Hematopoietic multipotent progenitor cell treated with erythropoietin and hydrocortisone succinate and interleukin-3 and kit ligand, for 6 days (in vitro differentiated cells): Measurements from ENCODE around the gene IRAG1.
A peak's percentile ranks its signal among the peaks of the same experiment; 100 is the strongest.
"Not testable (repeated sequence)": the region's sequence is repeated elsewhere in the genome, so short reads cannot be mapped to it uniquely, and the experiment has no call there.

Experiments used
- DNase-seq: peaks from one replicate; pipeline ENCODE4 v3.0.0-alpha.2; 2015

The IRAG1 gene

DNA sequence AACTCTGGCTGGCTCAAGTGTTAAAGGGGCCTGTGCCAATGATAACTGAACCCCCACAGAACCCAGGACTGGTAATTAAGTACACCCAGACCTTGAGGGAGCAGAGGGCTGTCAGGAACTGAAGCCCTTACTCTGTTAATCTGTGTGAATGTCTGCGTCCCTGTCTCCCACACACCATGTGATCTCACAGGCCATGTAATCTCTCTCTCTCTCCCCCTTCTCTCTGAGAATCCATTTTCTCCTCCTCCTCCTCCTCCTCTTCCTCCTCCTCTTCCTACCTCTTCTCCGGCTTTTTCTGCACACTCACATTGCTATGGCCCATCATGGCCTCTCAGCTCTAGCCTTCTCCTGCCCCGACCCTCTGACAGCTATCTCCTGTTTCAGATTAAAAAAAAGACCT lies 14.6 kb upstream of the IRAG1 start:
- DNase-seq: no peak

DNA sequence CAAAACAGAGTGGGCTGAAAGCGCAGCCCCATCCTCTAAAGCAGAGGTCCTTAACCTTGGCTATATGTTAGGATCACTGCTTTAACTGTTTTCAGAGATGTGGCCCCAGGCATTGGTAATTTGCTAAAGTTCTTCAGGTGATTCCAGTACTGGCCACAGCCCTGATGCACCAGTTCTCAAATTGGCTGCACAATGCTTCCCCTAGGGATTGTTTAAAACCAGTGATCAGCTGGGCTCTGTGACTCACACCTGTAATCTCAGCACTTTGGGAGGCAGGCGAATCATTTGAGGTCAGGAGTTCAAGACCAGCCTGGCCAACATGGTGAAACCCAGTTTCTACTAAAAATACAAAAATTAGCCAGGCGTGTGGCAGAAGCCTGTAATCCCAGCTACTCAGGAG lies 8.4 kb upstream of the IRAG1 start:
- no peak for DNase-seq

DNA sequence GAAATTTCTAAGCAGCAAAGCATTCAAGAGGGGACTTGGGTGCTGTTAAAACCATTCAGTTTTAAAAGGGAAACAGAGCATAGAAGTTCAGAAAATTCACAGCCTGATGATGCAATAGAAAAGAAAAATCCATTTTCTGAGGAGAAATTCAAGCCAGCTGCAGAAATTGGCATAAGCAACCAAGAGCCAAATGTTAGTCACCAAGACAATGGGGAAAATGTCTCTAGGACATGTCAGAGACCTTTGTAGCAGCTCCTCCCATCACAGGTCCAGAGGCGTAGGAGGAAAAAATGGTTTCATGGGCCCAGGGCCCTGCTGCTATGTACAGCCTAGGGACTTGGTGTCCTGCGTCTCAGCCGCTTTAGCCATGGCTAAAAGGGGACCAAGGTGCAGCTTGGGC lies 5.5 kb upstream of the IRAG1 start:
- DNase-seq: no peak

DNA sequence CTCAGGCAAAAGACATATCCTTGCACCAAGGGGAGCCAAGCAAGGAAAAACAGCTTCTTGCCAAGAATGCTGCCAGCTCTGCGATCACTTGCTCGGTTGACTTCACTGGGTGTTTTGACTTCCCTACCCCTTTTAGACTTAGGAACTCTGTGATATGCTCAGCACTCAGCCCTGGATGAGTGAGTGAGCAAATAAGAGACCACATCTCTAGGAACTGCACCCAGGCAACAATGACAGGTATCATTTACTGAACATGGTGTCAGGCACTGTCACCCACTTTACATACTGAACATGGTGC lies 3.7 kb upstream of the IRAG1 start:
- no peak for DNase-seq

DNA sequence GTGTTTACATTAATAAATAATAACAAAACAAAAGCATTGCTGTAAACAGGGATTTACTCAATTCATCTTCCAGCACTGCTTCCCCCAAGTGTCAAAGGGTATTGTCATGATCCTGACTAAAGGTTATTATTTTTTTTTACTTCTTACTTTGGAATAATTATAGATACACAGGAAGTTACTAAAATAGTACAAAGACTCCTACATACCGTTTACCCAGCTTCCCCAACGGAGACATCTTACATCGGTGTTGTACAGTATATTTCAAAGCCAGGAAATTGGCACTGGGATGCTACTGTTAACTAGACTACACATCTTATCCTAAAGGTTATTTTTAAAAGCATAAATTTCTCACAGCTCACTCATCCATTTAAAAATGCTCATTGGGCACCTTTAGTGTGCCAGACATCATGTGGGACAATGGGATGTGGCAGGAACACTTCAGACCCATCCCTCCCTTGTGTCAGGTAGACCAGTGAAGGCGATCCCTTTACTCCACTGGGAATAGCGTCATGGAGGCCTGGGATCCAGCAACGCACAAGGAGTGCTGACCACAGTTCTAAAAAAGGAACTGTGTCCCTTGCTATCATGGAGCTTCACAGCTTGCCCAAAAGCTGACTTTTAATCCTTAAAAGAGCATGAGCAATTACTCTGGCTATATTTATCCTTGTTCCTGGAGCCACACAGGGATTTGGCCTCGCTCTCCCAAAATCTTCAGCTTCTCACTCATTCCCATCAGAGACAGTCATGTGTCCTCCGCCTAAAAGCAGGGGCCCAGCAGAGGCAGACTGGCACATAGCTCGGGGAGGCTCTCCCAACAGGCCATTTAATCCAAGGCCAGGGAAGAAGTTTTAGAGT lies 3.1 kb upstream of the IRAG1 start:
- no peak for DNase-seq

DNA sequence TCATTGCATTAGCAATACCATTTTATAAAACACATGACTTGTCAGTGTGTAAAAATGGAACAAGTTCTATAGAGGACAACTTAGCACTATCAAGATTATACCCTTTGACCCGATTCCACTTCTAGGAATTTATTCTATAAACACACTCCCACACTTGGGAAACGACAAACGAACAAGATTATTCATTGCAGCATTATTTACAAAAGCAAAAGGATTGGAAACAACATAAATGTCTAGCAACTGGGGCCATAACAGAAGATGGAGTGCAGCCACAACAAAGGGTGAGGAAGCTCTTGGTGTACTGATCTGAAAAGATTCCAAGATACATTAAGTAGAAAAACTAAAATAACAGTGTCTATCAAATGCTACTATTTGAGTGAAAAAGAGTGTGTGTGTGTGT lies 2.3 kb upstream of the IRAG1 start:
- no peak for DNase-seq

DNA sequence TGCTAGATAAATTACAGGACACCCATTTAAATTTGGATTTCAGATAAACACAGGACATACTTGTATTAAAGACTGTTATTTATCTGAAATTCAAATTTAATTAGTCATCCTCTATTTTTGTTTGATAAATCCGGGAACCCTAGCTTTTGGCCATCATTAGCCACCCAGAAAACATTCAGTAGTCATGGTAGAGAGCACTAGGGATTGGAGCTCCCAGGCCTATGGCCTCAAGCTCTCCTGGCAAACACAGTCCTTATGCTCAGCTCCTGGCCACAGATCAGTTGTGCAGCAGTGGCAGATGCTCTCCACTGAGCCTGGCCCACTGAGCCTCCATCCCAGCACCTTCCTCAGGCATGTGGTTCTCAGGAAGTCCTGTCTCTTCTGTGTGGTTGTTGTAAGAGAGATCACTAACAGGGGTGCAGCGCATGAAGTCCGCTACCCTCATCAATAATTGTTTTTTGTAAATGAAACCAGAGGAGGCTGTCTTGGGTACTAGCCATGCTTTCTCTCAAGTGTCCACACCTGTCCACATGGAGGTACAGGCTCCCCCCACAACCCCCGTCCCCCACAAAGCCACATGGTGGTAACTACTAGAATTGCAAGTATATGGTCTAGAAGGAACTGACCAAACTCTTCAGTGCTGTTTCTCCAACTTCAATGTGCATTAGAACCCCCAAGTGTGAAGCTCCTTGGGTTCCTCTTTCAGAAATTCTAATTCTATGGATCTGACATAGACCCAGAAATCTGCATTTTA lies 1.1 kb upstream of the IRAG1 start:
- DNase-seq: no peak

DNA sequence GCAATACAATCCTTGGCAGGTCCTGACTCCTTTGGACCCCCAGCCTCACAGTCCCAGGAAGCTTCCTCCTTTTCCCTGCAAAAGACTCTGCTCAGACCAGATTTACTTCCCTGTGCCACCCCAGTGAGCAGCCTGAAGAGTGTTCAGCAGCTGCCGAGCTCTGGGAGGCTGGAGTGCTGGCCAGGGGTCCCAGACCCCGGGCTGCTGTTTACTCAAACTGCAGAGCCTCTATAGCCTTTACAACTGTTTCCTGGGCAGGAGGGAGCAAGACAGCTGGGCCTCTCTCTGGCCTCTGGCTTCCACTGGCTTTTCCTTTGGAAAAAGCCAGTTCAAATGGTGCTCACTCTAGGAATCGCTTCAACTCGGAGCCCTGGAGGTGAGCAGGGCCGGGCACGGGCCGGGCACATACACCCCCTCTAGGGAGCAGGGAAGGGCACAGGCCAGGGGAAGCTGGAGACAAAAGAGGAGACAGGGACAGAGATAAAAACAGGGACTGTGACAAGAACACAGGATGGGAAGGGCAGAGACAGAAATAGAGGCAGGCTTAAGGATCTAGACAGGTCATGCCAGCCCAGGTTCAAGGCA lies 932 bp downstream of the IRAG1 start:
- DNase-seq: no peak

DNA sequence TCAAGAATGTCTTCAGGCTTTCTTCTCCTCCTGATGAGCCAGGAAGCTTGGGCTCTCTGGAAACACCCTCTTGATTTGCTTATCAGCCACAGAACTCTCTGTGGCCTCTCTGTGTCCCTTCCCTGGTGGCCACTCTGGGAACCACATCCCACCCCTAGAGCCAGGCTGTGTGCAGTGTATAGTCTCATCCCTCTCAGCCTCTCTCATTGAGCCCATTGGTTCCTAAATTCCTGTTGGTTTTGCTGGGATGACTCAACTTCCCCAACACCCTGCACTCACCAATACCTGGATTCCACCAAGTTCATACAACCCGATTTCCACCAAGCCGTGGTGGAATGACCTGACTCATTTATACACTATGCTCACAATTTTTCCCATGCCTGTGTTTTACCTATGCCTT lies 5.2 kb downstream of the IRAG1 start:
- peak; percentile 42 for DNase-seq

DNA sequence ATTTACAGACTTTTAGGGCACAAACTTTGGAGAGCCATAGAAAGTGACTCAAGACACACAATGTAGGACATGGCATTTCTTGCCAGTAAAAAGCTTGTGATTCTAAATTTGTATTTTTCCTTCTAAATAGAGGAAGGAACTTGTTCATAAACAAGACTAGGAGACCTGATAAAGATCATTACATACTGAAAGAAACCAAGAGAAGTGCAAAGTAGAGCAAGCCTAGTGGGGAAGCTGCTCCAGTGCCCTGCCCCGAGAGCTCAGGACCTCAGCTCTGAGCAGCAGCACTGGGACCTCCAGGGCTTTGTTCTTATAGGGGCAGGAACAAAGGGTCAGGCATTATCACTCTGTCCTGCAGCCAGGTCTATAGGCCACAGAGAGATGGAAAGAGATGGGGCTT lies 7.2 kb downstream of the IRAG1 start:
- DNase-seq: peak; percentile 30

DNA sequence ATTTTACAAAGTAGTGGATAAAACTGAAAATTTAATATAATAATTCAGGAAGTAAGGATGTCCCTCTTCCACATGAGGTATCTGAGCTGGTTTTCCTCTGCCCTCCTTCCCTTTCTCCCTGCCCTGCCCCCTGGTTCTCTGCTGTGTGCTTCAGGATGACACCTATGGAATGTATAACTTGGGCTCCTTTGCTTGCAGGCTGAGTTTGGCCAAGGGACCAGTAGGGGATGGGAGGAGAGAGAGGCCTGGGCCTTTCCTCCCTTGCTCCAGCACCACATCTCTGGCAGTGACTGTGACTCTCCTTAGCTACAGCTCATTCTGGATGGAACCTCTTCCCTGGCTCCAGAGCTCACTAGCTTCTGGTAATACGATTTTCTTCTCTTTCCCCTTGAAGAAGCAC lies 10.1 kb downstream of the IRAG1 start:
- no peak for DNase-seq

DNA sequence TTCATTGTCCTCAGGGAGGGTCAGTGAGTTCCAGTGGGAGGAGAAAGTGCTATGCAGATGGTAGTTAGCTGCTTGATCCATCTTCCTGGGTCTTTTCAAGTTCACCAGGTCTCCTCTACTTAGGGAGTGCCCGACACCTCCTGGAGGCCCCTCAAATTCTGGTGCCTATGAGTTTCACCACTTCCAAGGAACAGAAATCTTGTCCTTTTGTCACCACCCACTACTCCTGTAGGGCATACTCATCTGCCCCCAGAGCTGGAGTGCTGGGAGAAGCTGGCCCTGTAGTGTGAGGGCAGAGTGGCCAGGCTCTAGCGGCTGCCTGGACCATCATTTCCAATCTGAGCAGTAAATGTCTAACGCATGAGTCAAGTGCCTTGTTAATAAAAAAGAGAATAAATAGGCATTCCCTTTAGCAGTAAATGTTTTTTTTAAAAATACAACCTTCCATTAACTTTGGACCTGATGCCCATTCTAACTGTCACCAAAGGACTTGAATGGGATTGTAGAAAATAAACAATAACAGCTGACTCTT lies 12.5 kb downstream of the IRAG1 start:
- no peak for DNase-seq

DNA sequence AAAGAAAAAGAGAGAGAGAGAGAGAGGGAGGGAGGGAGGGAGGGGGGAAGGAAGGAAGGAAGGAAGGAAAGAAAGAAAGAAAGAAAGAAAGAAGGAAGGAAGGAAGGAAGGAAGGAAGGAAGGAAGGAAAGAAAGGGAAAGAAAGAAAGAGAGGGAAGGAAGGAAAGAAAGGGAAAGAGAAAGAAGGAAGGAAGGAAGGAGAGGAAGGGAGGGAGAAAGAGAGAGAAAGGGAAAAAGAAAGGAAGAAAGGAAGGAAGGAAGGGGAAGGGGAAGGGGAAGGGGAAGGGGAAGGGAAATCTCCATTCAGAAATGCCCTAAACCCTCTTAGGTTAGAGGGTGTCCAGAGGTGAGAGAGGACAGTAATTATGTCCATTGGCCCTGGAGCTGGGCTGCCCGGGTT lies 13.3 kb downstream of the IRAG1 start:
- DNase-seq: not testable (repeated sequence)

DNA sequence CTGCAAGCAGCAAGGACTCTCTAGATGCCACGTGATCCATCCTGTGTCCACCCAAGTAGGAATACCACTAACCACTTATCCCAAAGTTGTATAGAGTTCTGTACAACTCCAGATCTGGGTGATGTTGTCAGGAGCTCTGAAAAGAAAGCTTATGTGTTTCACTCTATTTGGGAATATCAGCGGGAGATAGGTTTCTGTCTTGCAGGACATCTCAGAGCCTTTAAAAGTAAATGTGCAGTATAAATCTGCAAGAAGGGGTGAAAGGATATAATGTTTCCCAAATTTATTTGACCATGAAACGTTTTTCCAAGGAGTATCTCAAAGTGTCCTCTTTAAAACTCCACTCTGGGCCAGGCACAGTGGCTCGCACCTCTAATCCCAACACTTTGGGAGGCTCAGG lies 13.9 kb downstream of the IRAG1 start:
- no peak for DNase-seq

DNA sequence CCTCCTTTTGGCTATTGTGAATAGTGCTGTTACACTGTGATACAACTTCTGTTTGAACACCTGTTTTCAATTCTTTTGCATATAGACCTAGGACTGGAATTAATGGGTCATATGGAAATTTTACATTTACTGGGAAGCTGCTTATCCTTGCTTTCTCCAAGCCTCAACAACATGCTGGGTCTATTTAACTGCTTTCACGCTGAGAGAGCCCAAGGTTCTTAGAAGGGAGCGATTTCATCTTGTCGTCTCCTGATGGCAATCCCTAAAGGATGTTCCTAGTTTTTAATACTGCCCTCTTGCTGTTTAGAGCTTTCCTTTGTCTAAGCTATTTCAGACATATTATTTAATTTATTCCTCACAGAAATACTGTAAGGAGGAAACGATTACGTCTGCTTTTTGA lies 15.5 kb downstream of the IRAG1 start:
- DNase-seq: no peak

DNA sequence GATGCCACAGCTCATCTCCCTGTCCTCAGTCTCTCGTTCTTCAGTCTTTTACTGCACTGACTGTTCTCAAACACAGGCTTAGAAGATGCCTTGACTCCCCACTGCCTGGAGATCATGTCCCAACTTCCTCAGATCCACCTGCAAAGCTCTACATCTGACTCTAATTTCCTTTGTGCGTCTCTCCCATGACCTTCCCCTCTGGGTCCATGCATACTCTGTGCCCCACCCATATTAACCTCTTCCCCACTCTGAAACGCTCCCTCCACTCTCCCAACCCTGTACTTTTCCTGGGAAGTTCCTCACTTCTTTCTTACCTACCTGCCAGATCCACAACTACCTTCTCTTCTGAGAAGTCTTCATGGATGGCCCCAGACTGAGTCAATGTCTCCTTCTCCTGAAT lies 16.6 kb downstream of the IRAG1 start:
- no peak for DNase-seq

DNA sequence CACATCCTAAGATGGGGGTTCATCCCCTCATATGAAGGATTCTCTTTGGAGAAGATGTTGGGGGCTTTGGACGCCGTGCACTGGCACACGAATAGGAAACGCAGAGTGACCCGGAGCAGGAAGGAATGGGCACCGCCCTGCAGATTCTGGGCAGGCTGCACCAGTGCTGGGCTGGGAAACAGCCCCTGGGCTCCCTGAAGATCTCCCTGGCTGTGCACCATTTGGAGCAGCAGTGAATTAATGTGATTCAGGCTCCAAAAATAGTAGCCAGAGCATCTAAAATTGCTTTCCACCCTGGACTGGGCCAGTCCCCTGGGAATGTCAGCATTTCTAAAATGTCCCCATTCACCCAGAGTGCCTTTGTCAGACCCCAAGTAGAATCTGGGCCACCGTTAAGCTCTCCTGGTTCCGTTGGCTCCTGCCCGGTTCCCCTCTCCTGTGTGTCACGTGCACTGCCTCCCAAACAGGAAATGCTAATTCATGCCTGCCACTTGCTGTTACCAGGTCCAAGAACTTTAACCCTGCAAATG lies 18.6 kb downstream of the IRAG1 start:
- no peak for DNase-seq

DNA sequence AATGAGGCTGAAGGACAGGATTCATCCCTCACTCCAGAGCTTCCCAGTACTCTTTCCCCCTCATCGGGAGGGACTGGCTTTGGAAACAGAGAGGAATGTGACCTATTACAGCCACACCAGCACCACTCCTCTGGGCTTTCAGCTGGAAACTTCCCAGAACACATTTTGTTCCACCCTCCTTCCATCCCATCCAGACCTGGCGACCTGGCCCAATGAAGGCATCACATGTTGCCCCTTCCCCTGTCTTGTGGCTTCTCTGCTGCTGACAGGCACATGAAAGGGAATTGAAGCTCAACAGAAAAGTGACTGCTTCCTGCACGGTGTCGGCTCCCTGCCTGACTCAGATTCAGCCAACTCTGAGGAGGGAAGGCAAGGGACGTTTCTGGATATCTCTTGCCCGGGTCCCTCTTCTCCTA lies 19.1 kb downstream of the IRAG1 start:
- DNase-seq: no peak

DNA sequence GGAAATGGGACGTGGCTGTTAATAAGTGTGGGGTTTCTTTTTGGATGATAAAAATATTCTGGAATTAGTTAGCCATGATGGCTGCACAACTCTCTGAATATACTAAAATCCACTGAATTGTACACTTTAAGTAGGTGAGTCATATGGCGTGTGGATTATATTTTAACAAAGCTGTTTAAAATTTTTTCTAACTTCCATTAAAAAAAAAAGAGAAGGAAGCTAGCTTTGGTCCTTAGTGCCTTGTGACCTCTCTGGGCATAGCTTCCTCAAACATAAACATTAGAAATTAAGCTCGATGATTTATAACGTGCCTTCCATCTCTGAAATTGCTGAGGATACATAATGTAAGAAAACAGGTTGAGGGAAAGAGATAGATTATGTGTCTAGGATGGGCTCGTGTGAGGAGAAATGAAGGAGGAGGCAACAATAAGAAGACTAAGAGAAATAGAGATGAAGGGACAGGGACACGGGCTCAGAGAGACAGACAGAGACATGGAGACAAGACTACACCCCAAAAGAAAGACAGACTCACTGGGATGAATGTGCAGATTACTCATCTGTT lies 20.0 kb downstream of the IRAG1 start:
- DNase-seq: no peak

DNA sequence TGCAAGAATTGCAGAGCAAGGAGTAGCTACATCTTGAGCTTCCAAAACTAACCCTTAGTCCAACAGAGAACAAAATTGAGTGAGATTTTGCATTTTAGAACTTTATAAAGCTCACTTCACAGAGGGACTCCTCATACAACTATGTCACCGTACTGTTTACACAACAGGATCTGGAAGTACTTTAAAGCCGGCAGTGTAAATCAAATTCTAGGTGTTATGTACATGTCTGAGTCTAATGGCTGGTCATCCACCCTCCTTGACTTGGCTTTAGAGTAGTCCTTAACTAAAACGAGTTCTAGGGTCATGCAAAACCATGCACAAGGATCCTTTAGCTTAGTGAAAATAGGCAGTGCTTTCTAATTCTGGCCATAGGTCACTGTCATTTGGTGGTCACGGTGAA lies 23.5 kb downstream of the IRAG1 start:
- no peak for DNase-seq

DNA sequence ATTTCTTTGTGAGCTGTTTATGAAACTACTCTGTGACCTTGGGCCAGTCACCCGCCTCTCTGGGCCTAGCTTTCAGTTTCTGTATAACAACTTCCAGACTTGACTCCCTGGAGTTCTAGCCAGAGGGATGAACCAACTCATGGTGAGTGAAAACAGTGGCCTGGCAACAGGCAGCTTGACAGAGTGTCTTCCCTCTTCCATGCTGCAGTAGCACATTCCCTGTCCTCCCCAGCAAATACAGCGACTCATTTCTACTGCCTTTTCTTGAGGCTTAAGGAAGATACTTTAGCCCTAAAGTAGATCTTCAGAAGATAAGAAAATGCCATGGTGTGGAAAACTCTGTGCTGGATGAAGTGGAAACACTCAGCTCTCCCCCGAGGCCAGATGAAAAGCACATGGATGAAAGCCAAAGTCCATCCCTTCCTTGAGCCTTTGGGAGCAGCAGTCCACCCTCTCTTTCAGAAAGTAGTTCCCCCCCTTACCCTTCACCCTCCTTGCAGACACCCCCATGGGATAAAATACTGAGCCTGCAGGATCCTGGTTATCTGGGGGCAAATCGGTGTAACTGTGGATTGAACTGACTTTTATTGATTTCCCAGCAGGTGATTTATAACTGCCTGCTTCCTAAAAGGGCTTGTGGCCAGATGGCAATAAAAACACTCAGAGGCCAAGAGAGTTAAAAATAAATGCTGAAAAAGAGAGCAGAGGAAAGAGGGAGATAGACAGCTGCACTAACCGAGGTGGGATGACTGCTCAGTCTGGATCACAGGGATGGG lies 24.1 kb downstream of the IRAG1 start:
- DNase-seq: no peak

DNA sequence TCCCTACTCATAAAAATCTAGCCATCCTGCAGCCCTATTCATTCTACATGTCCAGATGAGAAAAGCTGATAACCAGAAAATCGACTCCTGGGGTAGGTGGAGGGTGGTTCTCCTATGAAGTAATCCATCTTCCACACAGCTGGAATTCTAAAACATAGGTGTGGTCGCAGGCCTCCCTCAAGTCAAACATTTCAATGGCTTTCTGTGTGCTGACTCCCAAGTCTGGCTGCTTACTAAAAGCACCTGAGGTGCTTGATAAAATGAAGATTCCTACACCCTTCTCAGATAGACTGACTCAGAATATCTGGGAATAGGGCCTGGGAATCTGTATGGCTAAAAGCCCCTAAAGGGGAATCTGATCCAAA lies 26.1 kb downstream of the IRAG1 start:
- no peak for DNase-seq
